ENCODE results near the gene LACRT. TPM values are rescaled to one million over a fixed set of nuclear protein-coding genes. Genes with fewer than 3 reads are reported as not detected.
"Not testable (repeated sequence)": the region's sequence is repeated elsewhere in the genome, so short reads cannot be mapped to it uniquely, and the experiment has no call there.

Gene LACRT
- total RNA-seq, 2 donors from 2014 or later: not detected

DNA sequence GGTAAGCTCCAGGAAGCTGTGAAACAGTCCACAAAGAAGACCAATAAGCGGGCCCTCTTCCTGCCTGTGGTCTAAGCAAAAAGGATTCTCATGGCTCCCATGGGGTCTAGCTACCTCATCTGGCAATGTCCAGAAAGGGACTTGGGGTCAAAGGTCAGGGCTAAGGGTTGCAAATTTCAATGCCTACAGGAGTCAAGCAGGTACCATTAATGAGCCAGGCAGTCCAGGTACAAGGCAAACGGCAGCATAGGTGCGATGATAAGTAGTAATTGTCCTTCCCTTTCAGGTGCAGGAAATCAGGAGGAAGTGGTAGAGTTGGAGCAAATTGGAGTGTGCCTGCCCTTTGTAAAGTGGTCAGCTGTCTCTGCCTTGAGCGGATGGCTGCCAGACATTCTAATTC lies 6.4 kb upstream of the LACRT start:
- Histone ChIP-seq H3K9me3 (no peaks in the 10 kb centered on the region), H3K27me3 (replicated peaks; ENCODE audit: insufficient read depth) (no peaks in the 10 kb centered on the region), H3K4me1 (ENCODE audit: control insufficient read depth in 1 of 2, low read depth in 2 of 2) (no peaks in the 10 kb centered on the region), H3K36me3 (no peaks in the 10 kb centered on the region), H3K27ac (no peak overlapping the region), H3K4me3 (no peak overlapping the region)
- DNase-seq (ENCODE audit: low spot score) (no peak), ATAC-seq (ENCODE audit: insufficient number of reproducible peaks, low FRiP score, low read depth) (no peak)
- no peak for TF ChIP-seq CTCF (IDR thresholded peaks at IDR 0.05)

DNA sequence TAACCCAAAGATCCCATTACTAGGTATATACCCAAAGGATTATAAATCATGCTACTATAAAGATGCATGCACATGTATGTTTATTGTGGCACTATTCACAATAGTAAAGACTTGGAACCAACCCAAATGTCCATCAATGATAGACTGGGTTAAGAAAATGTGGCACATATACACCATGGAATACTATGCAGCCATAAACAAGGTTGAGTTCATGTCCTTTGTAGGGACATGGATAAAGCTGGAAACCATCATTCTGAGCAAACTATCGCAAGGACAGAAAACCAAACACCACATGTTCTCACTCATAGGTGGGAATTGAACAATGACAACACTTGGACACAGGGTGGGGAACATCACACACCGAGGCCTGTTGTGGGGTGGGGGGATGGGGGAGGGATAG lies 4.4 kb upstream of the LACRT start:
- H3K4me1 ChIP-seq (ENCODE audit: control insufficient read depth in 1 of 2, low read depth in 2 of 2); H3K27me3 ChIP-seq (replicated peaks; ENCODE audit: insufficient read depth); H3K36me3 ChIP-seq; H3K9me3 ChIP-seq; DNase-seq (ENCODE audit: low spot score); ATAC-seq (ENCODE audit: insufficient number of reproducible peaks, low FRiP score, low read depth); H3K4me3 ChIP-seq; H3K27ac ChIP-seq: not testable (repeated sequence)

- no peak for TF ChIP-seq CTCF (IDR thresholded peaks at IDR 0.05)
Observed at GRCh38 chr12:54631988-54632728, 2.5 kb downstream of the LACRT start.

DNA sequence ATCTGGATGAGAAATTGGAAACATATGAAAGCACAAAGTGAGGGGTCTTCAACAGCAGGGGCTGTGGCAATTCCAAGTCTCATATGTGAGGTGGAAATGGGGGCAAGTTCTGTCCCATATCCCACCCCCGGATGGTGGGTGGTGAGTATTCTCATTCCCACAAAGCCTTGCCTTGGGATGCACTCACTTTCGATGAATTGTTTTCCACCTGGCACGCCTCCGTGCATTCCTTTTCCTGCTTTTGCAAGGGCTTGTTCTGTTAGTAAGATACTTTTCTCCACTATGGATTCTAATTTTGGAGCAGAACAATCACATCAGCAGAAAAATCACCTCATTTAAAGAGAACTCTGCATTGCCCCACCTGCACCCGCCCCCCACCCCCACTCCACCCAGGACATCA lies 3.1 kb downstream of the LACRT start:
- Histone ChIP-seq H3K4me3 (no peak overlapping the region), H3K27ac (no peak overlapping the region), H3K4me1 (ENCODE audit: control insufficient read depth in 1 of 2, low read depth in 2 of 2) (no peaks in the 10 kb centered on the region), H3K9me3 (no peaks in the 10 kb centered on the region), H3K36me3 (no peaks in the 10 kb centered on the region), H3K27me3 (replicated peaks; ENCODE audit: insufficient read depth) (no peaks in the 10 kb centered on the region)
- TF ChIP-seq CTCF (IDR thresholded peaks at IDR 0.05): no peak
- DNase-seq (ENCODE audit: low spot score): no peak
- no peak for ATAC-seq (ENCODE audit: insufficient number of reproducible peaks, low FRiP score, low read depth)

More at GRCh38 chr12:54631988-54632728, 2.5 kb downstream of the LACRT start:
- Histone ChIP-seq H3K36me3 (no peaks in the 10 kb centered on the region), H3K9me3 (no peaks in the 10 kb centered on the region), H3K27me3 (replicated peaks; ENCODE audit: insufficient read depth) (no peaks in the 10 kb centered on the region), H3K4me1 (ENCODE audit: control insufficient read depth in 1 of 2, low read depth in 2 of 2) (no peaks in the 10 kb centered on the region), H3K27ac (no peak overlapping the region), H3K4me3 (no peak overlapping the region)
- DNase-seq (ENCODE audit: low spot score): no peak
- no peak for ATAC-seq (ENCODE audit: insufficient number of reproducible peaks, low FRiP score, low read depth)

DNA sequence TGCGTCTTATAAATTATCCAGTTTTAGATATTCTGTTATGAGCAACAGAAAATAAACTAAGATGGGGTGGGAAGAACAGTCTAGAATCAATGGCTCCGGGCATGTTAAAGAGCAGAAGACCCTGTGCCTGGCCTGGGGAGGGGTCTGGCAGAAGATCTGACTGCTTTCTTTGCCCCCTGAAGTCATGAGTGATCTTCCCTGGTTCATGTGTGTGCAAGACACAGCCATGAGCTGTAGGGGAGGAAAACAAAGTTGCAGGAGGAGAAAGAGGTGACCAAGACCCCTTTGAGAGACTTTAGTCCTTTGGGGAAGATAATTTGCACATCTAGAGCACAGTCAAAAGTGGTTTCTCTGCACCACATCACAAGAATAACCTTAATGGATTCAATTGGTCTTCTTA lies 4.8 kb downstream of the LACRT start:
- no peaks in the 10 kb centered on the region for H3K4me1 ChIP-seq (ENCODE audit: control insufficient read depth in 1 of 2, low read depth in 2 of 2)
- no peaks in the 10 kb centered on the region for H3K27me3 ChIP-seq (replicated peaks; ENCODE audit: insufficient read depth)
- H3K27ac ChIP-seq: no peak overlapping the region
- no peaks in the 10 kb centered on the region for H3K36me3 ChIP-seq
- H3K9me3 ChIP-seq: no peaks in the 10 kb centered on the region
- DNase-seq (ENCODE audit: low spot score): no peak
- ATAC-seq (ENCODE audit: insufficient number of reproducible peaks, low FRiP score, low read depth): no peak
- TF ChIP-seq CTCF (IDR thresholded peaks at IDR 0.05): no peak
- no peak overlapping the region for H3K4me3 ChIP-seq

All from thoracic aorta (tissue), 2 donors.